WI38 (cell line): ENCODE data around the gene PIWIL4.
"Not testable (repeated sequence)": the region's sequence is repeated elsewhere in the genome, so short reads cannot be mapped to it uniquely, and the experiment has no call there.

Experiments
- H3K4me3 ChIP-seq: 2 replicates; pipeline ENCODE4 v1.5.1; 2011; ENCODE audit warnings: low read depth, mild to moderate bottlenecking, control low read depth, low read length
- CTCF ChIP-seq: IDR thresholded peaks from 2 replicates; pipeline ENCODE4 v1.5.1; 2012; ENCODE audit warnings: low read depth, mild to moderate bottlenecking, control low read depth, low read length

The PIWIL4 gene

GRCh38 chr11:94550513-94550912 is 16.7 kb upstream of the PIWIL4 start:
- no peak for TF ChIP-seq CTCF
- H3K4me3 ChIP-seq = no peak overlapping the region

GRCh38 chr11:94553938-94554337 is 13.2 kb upstream of the PIWIL4 start:
- no peak for TF ChIP-seq CTCF
- no peak overlapping the region for H3K4me3 ChIP-seq

- not testable (repeated sequence) for H3K4me3 ChIP-seq
Observed at GRCh38 chr11:94555752-94556329, 11.3 kb upstream of the PIWIL4 start.

- TF ChIP-seq CTCF = no peak
- H3K4me3 ChIP-seq = no peak overlapping the region
Observed at GRCh38 chr11:94557421-94557820, 9.7 kb upstream of the PIWIL4 start.

GRCh38 chr11:94557992-94558391 is 9.2 kb upstream of the PIWIL4 start:
- no peak overlapping the region for H3K4me3 ChIP-seq
- no peak for TF ChIP-seq CTCF

- H3K4me3 ChIP-seq = no peak overlapping the region
- no peak for TF ChIP-seq CTCF
Observed at GRCh38 chr11:94558468-94558867, 8.7 kb upstream of the PIWIL4 start.

- no peak for TF ChIP-seq CTCF
- no peak overlapping the region for H3K4me3 ChIP-seq
Observed at GRCh38 chr11:94558932-94559331, 8.2 kb upstream of the PIWIL4 start.

GRCh38 chr11:94559361-94559760 is 7.8 kb upstream of the PIWIL4 start:
- TF ChIP-seq CTCF = no peak
- H3K4me3 ChIP-seq = no peak overlapping the region
